Activated CD8-positive, alpha-beta memory T cell treated with anti-CD3 and anti-CD28 coated beads for 24 hours (primary cell): ENCODE data around the gene CAB39L.

Experiments used
- DNase-seq: peaks from one replicate; pipeline ENCODE4 v3.0.0-alpha.2; 2020

The CAB39L gene

GRCh38 chr13:49443704-49444523 is at the start of gene CAB39L, which contains the start of gene SETDB2:
Gene CAB39L (minus strand): TSS chr13:49444064. CDS start chr13:49382910, 61,154 bp downstream.
Gene SETDB2 (plus strand): TSS chr13:49444274. CDS start chr13:49451894, 7,620 bp downstream.
- DNase-seq = peak; percentile 98

GRCh38 chr13:49488563-49488962 is 44.7 kb upstream of the CAB39L start:
- DNase-seq = no peak

- no peak for DNase-seq
Observed at GRCh38 chr13:49481788-49482187, 37.9 kb upstream of the CAB39L start.

- no peak for DNase-seq
Observed at GRCh38 chr13:49476529-49476928, 32.7 kb upstream of the CAB39L start.

GRCh38 chr13:49472186-49472585 is 28.3 kb upstream of the CAB39L start:
- no peak for DNase-seq

- no peak for DNase-seq
Observed at GRCh38 chr13:49466292-49466838, 22.5 kb upstream of the CAB39L start.

GRCh38 chr13:49464621-49465325 is 20.9 kb upstream of the CAB39L start:
- DNase-seq = no peak

- no peak for DNase-seq
Observed at GRCh38 chr13:49464085-49464484, 20.2 kb upstream of the CAB39L start.

- no peak for DNase-seq
Observed at GRCh38 chr13:49459580-49459979, 15.7 kb upstream of the CAB39L start.

- no peak for DNase-seq
Observed at GRCh38 chr13:49457221-49457620, 13.4 kb upstream of the CAB39L start.

- DNase-seq = no peak
Observed at GRCh38 chr13:49456156-49456555, 12.3 kb upstream of the CAB39L start.

- no peak for DNase-seq
Observed at GRCh38 chr13:49455007-49455398, 11.1 kb upstream of the CAB39L start.

GRCh38 chr13:49454388-49455006 is 10.6 kb upstream of the CAB39L start:
- DNase-seq = no peak

- DNase-seq = no peak
Observed at GRCh38 chr13:49453465-49453864, 9.6 kb upstream of the CAB39L start.

- DNase-seq = no peak
Observed at GRCh38 chr13:49452725-49453457, 9.0 kb upstream of the CAB39L start.

- DNase-seq = no peak
Observed at GRCh38 chr13:49450105-49450819, 6.4 kb upstream of the CAB39L start.

- DNase-seq = no peak
Observed at GRCh38 chr13:49448753-49449152, 4.9 kb upstream of the CAB39L start.

- DNase-seq = no peak
Observed at GRCh38 chr13:49446473-49446872, 2.6 kb upstream of the CAB39L start.

- DNase-seq = peak; percentile 67
Observed at GRCh38 chr13:49444524-49445395, 896 bp upstream of the CAB39L start.

- DNase-seq = no peak
Observed at GRCh38 chr13:49443357-49443703, 534 bp downstream of the CAB39L start.

GRCh38 chr13:49441846-49442245 is 2.0 kb downstream of the CAB39L start:
- DNase-seq = no peak
